SU-DHL-6 (cell line): ENCODE measurements around the gene ASAP2.

Experiments
- CTCF ChIP-seq: fragments of 200-600 bp; sonication (generic); IDR thresholded peaks from one replicate; pipeline ENCODE4 v1.5.1; 2017; ENCODE audit warnings: antibody characterized with exemption, mild to moderate bottlenecking, low read length, moderate library complexity; ENCODE audit not compliant: insufficient read depth, poor library complexity, severe bottlenecking
- EZH2phosphoT487 ChIP-seq: fragments of 200-600 bp; sonication (generic), shearing (Covaris generic); conservative IDR thresholded peaks from 2 replicates; pipeline ENCODE4 v1.6.1; 2018; ENCODE audit warnings: mild to moderate bottlenecking, antibody characterized with exemption, low read length, moderate library complexity, mixed read lengths

GRCh38 chr2:9236867-9237266 is 30.3 kb downstream of the ASAP2 start:
- TF ChIP-seq CTCF, result no peak
- TF ChIP-seq EZH2phosphoT487, result no peak
